HG02885 (cell line): ENCODE results near the gene CFAP61.

ENCODE experiments used
- ATAC-seq: cut with Tn5 transposase; IDR thresholded peaks from one replicate; pipeline ENCODE4 v1.9.1; 2021; ENCODE audit warnings: mild to moderate bottlenecking; ENCODE audit not compliant: unreplicated experiment, poor library complexity

CFAP61 gene

GRCh38 chr20:20160520-20160919 is 108.2 kb downstream of the CFAP61 start:
- no peak for ATAC-seq

- ATAC-seq, result no peak
Measured at GRCh38 chr20:20161611-20162010, 109.3 kb downstream of the CFAP61 start.

GRCh38 chr20:20167698-20168097 is 115.4 kb downstream of the CFAP61 start:
- no peak for ATAC-seq

GRCh38 chr20:20173254-20173653 is 120.9 kb downstream of the CFAP61 start:
- no peak for ATAC-seq

- ATAC-seq, result no peak
Measured at GRCh38 chr20:20174089-20174835, 121.9 kb downstream of the CFAP61 start.

DNA sequence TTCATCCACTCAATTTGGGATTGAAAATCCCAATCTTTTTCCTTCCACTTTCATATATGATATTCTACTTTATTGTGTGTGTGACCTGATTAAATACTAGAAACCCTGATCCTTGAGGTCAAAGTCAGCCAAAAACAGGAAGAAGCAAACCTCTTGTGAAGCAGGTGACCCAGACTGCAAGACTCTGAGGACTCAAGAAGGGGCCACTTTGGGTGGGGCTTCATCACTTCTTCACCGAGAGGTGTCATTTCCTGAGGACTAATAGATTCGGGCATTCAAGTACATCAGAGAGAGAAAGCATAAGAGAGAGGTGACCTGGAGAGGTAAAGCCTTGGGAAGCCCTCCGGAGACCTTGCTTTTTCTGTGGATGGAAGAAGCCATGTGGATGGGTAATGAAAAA is 129.0 kb downstream of the CFAP61 start:
- no peak for ATAC-seq

GRCh38 chr20:20184149-20184548 is 131.8 kb downstream of the CFAP61 start:
- ATAC-seq, result no peak

DNA sequence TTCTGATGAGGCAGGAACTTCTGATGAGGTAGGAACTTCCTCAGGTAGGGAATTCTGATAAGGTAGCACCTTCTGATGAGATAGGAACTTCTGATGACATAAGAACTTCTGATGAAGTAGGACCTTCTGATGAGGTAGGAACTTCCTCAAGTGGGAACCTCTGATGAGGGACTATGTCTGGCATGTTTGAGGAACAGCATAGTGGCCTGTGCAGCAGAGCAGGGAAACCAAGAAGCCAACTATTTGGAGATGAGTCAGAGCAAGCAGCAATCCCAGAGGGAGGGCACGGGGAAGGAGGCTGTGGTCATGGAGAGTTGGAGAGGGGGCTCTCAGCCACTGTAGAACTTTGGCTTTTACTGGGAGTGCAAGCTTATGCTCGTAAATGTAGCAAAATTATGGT is 132.4 kb downstream of the CFAP61 start:
- ATAC-seq, result no peak

DNA sequence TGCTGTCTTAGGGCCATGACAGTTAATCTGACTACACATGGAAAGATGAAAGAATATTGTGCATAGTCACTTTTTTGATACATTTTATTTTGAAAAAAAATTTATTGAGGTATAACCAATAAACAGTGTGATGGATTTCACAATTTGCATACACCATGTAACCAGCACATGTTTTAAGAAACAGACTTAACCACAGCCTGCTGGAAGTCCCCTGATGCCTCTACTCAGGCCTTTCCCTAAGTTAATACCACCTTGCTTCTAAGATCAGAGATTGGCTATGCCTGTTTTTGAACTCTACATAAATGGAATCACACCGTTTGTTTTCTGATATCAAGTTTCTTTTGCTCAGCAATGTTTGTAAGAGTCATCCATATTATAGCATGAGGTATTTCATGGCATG is 136.3 kb downstream of the CFAP61 start:
- peak; percentile 59 for ATAC-seq

GRCh38 chr20:20192366-20192765 is 140.0 kb downstream of the CFAP61 start:
- no peak for ATAC-seq

DNA sequence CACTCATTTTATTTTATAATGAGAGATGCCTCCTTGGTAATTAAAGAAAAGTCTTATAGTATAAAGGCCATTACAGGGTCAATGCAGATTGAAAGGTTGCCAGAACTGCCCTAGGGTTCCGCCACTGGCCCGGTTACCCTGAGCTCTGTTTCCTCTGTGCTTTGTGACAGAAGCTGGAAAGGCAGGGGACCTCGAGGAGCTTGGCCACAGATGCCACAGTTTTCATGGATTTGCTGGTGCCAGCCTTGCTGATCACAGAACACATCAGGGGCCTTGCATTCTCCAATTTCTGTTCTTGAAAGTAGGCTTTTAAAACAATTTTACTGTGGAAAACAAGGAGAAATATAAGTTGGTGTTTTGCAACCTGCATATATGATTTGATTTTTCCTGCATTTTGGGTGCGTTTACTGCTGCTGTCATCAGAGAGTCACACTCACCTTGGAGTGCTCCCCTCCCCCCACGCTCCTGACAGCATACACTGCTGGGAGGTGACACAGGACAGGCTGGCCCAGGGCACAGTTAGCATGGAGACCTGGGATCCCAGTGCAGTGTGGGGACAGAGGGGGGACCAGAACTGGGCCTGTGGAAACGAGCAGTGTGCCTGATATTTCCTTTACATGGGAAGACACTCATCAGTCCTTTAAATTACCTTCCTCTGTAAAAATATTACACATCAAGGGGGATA is 142.8 kb downstream of the CFAP61 start:
- no peak for ATAC-seq

- ATAC-seq, result no peak
Measured at GRCh38 chr20:20196610-20197009, 144.3 kb downstream of the CFAP61 start.

- ATAC-seq, result no peak
Measured at GRCh38 chr20:20198011-20198410, 145.7 kb downstream of the CFAP61 start.

DNA sequence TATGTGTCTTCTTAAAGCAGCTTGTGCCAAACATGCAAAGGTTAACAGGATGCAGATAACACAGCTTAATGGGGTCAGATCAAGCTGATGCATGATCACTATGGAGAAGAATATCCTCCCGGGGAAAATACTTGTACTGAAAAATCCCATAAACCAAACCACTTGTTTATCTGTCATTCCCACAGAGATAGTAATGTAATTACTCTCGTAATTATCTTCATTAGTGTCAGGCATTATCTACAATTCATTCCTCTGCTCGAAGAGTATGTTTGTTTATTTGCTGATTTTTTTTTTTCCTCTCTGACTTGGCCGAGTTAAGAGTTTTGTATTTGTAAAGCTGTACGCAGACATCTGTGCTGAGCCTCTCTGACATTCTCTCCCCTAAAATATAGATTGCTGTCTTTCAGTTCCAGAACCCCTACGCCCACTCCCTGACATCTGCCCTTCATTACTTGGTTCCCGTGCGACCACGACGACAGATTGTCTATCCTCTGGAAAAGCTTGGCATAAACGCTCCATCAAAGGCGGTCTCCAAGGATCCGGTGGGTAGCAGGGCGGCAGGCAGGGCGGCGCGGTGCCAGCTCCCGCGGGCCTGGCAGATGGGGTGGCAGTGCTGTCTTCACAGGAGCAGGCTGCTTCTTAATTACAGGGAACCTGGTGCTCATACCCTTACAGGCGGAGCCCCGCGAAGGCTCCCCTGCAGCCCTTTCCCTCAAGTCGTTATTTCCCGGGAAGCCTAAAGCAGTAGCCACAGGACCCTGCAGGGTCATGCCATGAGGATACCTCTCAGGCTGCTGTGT is 147.2 kb downstream of the CFAP61 start:
- ATAC-seq, result no peak

DNA sequence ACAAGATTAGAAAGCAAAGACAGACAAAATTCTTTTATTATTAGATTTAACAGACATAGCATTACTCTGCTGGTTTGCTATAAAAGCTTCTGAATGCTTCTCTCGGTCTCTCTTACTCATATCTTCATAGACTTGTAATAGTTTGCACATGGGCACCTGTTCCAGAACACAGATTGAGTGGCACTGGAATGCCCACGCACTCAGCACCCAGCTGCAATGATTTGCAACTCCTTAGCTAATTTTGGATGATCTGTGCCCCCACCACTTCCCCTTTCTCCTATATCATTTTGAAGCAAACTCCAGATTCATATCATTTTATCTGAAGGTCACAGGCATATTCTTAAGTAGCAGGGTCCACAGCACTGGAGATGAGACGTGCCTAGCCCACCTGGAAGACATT is 148.8 kb downstream of the CFAP61 start:
- no peak for ATAC-seq

DNA sequence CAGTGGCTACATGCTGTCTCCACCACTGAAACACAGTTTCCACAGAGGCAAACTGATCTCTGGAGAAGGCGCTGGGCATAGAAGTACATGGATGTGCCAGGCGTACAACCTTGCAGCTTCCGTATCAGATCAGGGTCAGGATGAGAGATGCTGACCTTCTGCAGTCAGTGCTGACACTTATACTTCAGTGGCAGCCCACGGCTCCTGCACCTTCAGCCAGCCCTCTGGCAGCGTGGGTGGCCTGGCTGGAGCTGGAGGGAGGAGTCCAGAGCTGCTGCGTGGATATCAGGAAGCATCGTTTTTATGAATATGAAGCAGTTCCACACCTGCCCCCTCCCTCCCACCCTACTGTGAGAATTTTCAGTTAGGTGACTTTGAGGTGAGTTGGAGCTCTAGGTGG is 149.3 kb downstream of the CFAP61 start:
- no peak for ATAC-seq

GRCh38 chr20:20202768-20203167 is 150.4 kb downstream of the CFAP61 start:
- ATAC-seq, result no peak

GRCh38 chr20:20203784-20204183 is 151.5 kb downstream of the CFAP61 start:
- no peak for ATAC-seq

DNA sequence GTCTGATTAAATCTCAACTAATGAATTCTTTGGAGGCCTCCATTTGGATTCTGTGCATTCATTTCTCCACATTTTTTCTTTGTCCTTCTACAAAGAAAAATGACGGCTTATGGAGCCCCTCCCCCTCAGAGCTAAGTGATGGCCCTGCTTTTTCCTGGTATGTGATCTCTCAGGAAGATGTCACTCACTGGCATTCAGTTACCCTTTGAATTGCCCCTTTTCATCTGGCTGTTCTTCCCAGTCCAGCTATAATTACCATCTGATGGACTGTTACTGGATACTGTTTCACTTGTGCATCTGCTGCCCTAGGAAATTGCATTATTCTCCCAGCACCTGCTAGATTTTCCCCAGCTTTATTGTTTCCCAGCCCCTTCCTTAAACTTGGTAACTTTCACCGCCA is 151.9 kb downstream of the CFAP61 start:
- no peak for ATAC-seq

- no peak for ATAC-seq
Measured at GRCh38 chr20:20205141-20205861, 153.0 kb downstream of the CFAP61 start.

DNA sequence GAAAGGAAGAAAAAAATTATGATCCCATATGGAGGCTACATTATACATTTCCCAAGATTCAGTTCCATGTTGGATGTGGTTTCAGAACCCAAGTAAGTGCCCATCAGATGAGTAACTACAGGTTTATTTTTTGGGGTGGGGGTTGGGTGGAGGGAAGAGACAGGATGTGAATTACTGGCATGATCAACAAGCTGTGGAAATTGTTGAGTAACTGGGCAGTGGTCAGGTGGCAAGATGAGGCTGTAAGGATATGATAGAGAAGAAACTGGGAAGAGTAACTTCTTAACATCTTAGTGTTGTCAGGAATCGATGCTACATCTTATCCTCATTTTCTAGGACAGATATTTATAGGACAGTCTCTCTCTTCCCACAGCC is 153.5 kb downstream of the CFAP61 start:
- no peak for ATAC-seq
